ENCODE measurements around the gene NECTIN4. TPM values are rescaled to one million over a fixed set of nuclear protein-coding genes. Genes with fewer than 3 reads are reported as not detected.
A peak's percentile ranks its signal among the peaks of the same experiment; 100 is the strongest.

NECTIN4 gene
- total and polyA plus RNA-seq, 2 donors, result 5.0 to 12.2 TPM

GRCh38 chr1:161096530-161096929, 7.2 kb upstream of the NECTIN4 start:
- 34% methylated on average over 1 of the region's 1 CpG for WGBS
- Histone ChIP-seq H3K4me1 (ENCODE audit: insufficient read depth) (no peaks in the 10 kb centered on the region), H3K4me3 (ENCODE audit: low read depth, low read length) (no peak overlapping the region), H3K36me3 (ENCODE audit: insufficient read depth) (no peaks in the 10 kb centered on the region), H3K27ac (ENCODE audit: low read depth) (no peak overlapping the region)
- DNase-seq (ENCODE audit: extremely low spot score), result no peak

GRCh38 chr1:161096015-161096414, 6.7 kb upstream of the NECTIN4 start:
- H3K4me1 ChIP-seq (ENCODE audit: insufficient read depth), result no peaks in the 10 kb centered on the region
- DNase-seq (ENCODE audit: extremely low spot score), result no peak
- H3K36me3 ChIP-seq (ENCODE audit: insufficient read depth), result no peaks in the 10 kb centered on the region
- H3K4me3 ChIP-seq (ENCODE audit: low read depth, low read length), result no peak overlapping the region
- WGBS, result 93% methylated on average over 2 of the region's 2 CpGs
- H3K27ac ChIP-seq (ENCODE audit: low read depth), result no peak overlapping the region

- H3K36me3 ChIP-seq (ENCODE audit: insufficient read depth), result no peaks in the 10 kb centered on the region
- H3K4me1 ChIP-seq (ENCODE audit: insufficient read depth), result no peaks in the 10 kb centered on the region
- WGBS, result 94% methylated on average over 6 of the region's 6 CpGs
- no peak overlapping the region for H3K4me3 ChIP-seq (ENCODE audit: low read depth, low read length)
- DNase-seq (ENCODE audit: extremely low spot score), result no peak
- no peak overlapping the region for H3K27ac ChIP-seq (ENCODE audit: low read depth)
These were observed 5.9 kb upstream of the NECTIN4 start for GRCh38 chr1:161095230-161095629.

- no peak for DNase-seq (ENCODE audit: extremely low spot score)
These were observed 5.1 kb upstream of the NECTIN4 start for GRCh38 chr1:161094481-161094880.

GRCh38 chr1:161092621-161093028, 3.3 kb upstream of the NECTIN4 start:
- WGBS, result 77% methylated on average over 3 of the region's 3 CpGs
- Histone ChIP-seq H3K4me1 (ENCODE audit: insufficient read depth) (no peaks in the 10 kb centered on the region), H3K27ac (ENCODE audit: low read depth) (no peak overlapping the region), H3K36me3 (ENCODE audit: insufficient read depth) (no peaks in the 10 kb centered on the region), H3K4me3 (ENCODE audit: low read depth, low read length) (no peak overlapping the region)
- DNase-seq (ENCODE audit: extremely low spot score), result no peak

More at GRCh38 chr1:161094481-161094880, 5.1 kb upstream of the NECTIN4 start:
- H3K27ac ChIP-seq (ENCODE audit: low read depth), result no peak overlapping the region
- no peaks in the 10 kb centered on the region for H3K36me3 ChIP-seq (ENCODE audit: insufficient read depth)
- no peak overlapping the region for H3K4me3 ChIP-seq (ENCODE audit: low read depth, low read length)
- 93% methylated on average over 14 of the region's 14 CpGs for WGBS
- no peaks in the 10 kb centered on the region for H3K4me1 ChIP-seq (ENCODE audit: insufficient read depth)

GRCh38 chr1:161091796-161092507, 2.6 kb upstream of the NECTIN4 start:
- H3K4me3 ChIP-seq (ENCODE audit: low read depth, low read length), result no peak overlapping the region
- no peaks in the 10 kb centered on the region for H3K36me3 ChIP-seq (ENCODE audit: insufficient read depth)
- 86% methylated on average over 7 of the region's 7 CpGs for WGBS
- DNase-seq (ENCODE audit: extremely low spot score), result no peak
- H3K27ac ChIP-seq (ENCODE audit: low read depth), result no peak overlapping the region
- no peaks in the 10 kb centered on the region for H3K4me1 ChIP-seq (ENCODE audit: insufficient read depth)

GRCh38 chr1:161091093-161091492, 1.7 kb upstream of the NECTIN4 start:
- Histone ChIP-seq H3K27ac (ENCODE audit: low read depth) (no peak overlapping the region), H3K36me3 (ENCODE audit: insufficient read depth) (no peaks in the 10 kb centered on the region), H3K4me1 (ENCODE audit: insufficient read depth) (no peaks in the 10 kb centered on the region), H3K4me3 (ENCODE audit: low read depth, low read length) (no peak overlapping the region)
- 87% methylated on average over 5 of the region's 5 CpGs for WGBS
- no peak for DNase-seq (ENCODE audit: extremely low spot score)

- no peaks in the 10 kb centered on the region for H3K36me3 ChIP-seq (ENCODE audit: insufficient read depth)
- 59% methylated on average over 3 of the region's 3 CpGs for WGBS
- H3K4me1 ChIP-seq (ENCODE audit: insufficient read depth), result no peaks in the 10 kb centered on the region
- DNase-seq (ENCODE audit: extremely low spot score), result no peak
- no peak overlapping the region for H3K4me3 ChIP-seq (ENCODE audit: low read depth, low read length)
- no peak overlapping the region for H3K27ac ChIP-seq (ENCODE audit: low read depth)
These were observed 1.3 kb upstream of the NECTIN4 start for GRCh38 chr1:161090617-161091016.

- no peak overlapping the region for H3K27ac ChIP-seq (ENCODE audit: low read depth)
- no peak for DNase-seq (ENCODE audit: extremely low spot score)
- no peaks in the 10 kb centered on the region for H3K4me1 ChIP-seq (ENCODE audit: insufficient read depth)
- H3K36me3 ChIP-seq (ENCODE audit: insufficient read depth), result no peaks in the 10 kb centered on the region
- WGBS, result 93% methylated on average over 5 of the region's 5 CpGs
- no peak overlapping the region for H3K4me3 ChIP-seq (ENCODE audit: low read depth, low read length)
These were observed 580 bp upstream of the NECTIN4 start for GRCh38 chr1:161089938-161090337.

- H3K4me1 ChIP-seq (ENCODE audit: insufficient read depth), result no peaks in the 10 kb centered on the region
- peak overlapping the region; percentile 75 for H3K27ac ChIP-seq (ENCODE audit: low read depth)
- H3K36me3 ChIP-seq (ENCODE audit: insufficient read depth), result no peaks in the 10 kb centered on the region
- DNase-seq (ENCODE audit: extremely low spot score), result no peak
- H3K4me3 ChIP-seq (ENCODE audit: low read depth, low read length), result peak overlapping the region; percentile 21
- 78% methylated on average over 3 of the region's 3 CpGs for WGBS
These were observed 709 bp downstream of the NECTIN4 start for GRCh38 chr1:161088587-161089110.

GRCh38 chr1:161086457-161086856, 2.9 kb downstream of the NECTIN4 start:
- no peaks in the 10 kb centered on the region for H3K4me1 ChIP-seq (ENCODE audit: insufficient read depth)
- peak overlapping the region; percentile 13 for H3K27ac ChIP-seq (ENCODE audit: low read depth)
- H3K36me3 ChIP-seq (ENCODE audit: insufficient read depth), result no peaks in the 10 kb centered on the region
- whole genome bisulfite sequencing, result 65% methylated on average over 4 of the region's 4 CpGs
- no peak for DNase-seq (ENCODE audit: extremely low spot score)
- no peak overlapping the region for H3K4me3 ChIP-seq (ENCODE audit: low read depth, low read length)

GRCh38 chr1:161085165-161085564, 4.2 kb downstream of the NECTIN4 start:
- H3K36me3 ChIP-seq (ENCODE audit: insufficient read depth), result no peaks in the 10 kb centered on the region
- H3K4me3 ChIP-seq (ENCODE audit: low read depth, low read length), result no peak overlapping the region
- no peak for DNase-seq (ENCODE audit: extremely low spot score)
- H3K4me1 ChIP-seq (ENCODE audit: insufficient read depth), result no peaks in the 10 kb centered on the region
- H3K27ac ChIP-seq (ENCODE audit: low read depth), result no peak overlapping the region
- 28% methylated on average over 2 of the region's 2 CpGs for WGBS

GRCh38 chr1:161084597-161084988, 4.8 kb downstream of the NECTIN4 start:
- no peak for DNase-seq (ENCODE audit: extremely low spot score)
- WGBS, result 95% methylated on average over 1 of the region's 1 CpG
- Histone ChIP-seq H3K4me1 (ENCODE audit: insufficient read depth) (no peaks in the 10 kb centered on the region), H3K27ac (ENCODE audit: low read depth) (no peak overlapping the region), H3K4me3 (ENCODE audit: low read depth, low read length) (no peak overlapping the region), H3K36me3 (ENCODE audit: insufficient read depth) (no peaks in the 10 kb centered on the region)

- H3K27ac ChIP-seq (ENCODE audit: low read depth), result peak overlapping the region; percentile 49
- no peaks in the 10 kb centered on the region for H3K36me3 ChIP-seq (ENCODE audit: insufficient read depth)
- DNase-seq (ENCODE audit: extremely low spot score), result no peak
- 53% methylated on average over 10 of the region's 10 CpGs for WGBS
- no peak overlapping the region for H3K4me3 ChIP-seq (ENCODE audit: low read depth, low read length)
- no peaks in the 10 kb centered on the region for H3K4me1 ChIP-seq (ENCODE audit: insufficient read depth)
These were observed 5.4 kb downstream of the NECTIN4 start for GRCh38 chr1:161083748-161084596.

Data from urinary bladder (tissue), 4 donors.